ENCODE data around the gene THTPA.

Gene THTPA

DNA sequence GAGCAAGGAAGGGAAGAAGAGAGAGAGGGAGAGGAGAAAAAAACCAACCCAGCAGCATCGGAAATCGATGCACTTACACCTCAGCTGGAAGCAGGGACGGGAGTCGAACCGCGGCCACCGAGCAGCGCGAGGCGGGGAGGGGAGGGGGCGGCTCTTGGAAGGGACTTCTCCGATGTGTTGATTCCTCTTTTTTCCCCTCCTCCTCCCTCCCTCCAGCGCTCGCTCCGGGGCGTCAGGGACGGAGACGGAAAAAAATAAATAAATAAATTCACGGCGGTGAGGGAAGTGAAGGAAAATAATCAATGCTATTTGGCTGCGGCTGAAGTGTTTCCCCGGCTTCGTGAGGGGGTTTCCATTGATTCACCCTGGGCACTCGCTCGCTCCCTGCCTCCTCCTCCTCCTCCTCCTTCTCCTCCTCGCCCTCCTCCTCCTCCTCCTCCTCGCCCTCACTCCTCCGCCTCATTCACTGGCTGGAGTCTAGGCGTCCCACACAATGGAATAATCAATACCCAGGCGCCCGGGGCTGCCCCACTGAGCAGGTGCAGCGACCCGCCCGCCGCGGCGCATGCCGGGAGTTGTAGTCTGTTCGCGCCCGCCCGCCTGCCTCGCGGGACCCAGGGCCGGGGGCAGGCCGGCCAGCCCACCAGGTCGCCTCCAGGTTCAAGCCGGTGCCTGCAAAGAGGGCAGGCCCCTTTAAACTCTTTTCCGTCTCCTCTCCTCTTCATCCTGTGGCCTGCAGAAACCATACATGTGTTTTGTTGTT, 4.6 kb upstream of the THTPA start, which contains the start of gene ZFHX2:
Gene ZFHX2 (minus strand): TSS at position 500 of the 763 bp plus-strand sequence. CDS start 16,440 bp downstream, outside the sequence.
- DNase-seq: peak; percentile 89

DNA sequence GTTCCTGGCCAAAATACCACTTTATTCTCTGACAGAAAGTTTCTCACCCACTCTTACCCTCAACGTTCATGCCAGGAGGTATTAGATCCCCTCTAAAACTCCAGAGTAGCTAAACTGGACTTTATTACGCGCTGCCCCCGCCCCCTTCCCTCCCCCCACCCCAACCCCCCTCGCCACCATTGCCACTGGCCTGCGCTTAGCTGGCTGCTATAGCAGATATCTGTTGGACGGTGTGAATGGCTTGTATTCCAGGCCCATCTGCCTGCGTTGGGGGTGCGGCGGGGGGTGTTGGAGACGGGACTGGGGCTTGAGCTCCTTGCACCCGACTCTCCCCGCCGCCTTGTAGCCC, 564 bp upstream of the THTPA start:
- no peak for DNase-seq

DNA sequence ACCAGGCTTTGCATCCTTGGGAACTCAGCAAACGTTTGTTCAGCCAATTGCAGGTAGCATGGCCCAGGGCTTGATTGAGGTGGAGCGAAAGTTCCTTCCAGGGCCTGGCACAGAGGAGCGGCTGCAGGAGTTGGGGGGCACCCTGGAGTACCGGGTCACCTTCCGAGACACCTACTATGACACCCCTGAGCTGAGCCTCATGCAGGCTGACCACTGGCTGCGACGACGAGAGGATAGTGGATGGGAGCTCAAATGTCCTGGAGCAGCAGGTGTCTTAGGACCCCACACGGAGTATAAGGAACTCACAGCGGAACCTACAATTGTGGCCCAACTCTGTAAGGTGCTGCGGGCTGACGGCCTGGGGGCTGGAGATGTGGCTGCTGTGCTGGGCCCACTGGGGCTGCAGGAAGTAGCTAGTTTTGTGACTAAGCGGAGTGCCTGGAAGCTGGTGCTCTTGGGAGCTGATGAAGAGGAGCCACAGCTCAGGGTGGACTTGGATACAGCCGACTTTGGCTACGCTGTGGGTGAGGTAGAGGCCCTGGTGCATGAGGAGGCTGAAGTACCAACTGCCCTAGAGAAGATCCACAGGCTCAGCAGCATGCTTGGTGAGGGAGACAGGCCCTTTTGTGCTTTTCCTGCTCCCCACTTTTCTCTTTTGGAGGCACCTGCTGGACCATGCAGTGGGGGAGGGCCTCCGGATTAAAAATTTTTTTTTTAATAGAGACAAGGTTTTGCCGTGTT, 799 bp downstream of the THTPA start:
- no peak for DNase-seq

DNA sequence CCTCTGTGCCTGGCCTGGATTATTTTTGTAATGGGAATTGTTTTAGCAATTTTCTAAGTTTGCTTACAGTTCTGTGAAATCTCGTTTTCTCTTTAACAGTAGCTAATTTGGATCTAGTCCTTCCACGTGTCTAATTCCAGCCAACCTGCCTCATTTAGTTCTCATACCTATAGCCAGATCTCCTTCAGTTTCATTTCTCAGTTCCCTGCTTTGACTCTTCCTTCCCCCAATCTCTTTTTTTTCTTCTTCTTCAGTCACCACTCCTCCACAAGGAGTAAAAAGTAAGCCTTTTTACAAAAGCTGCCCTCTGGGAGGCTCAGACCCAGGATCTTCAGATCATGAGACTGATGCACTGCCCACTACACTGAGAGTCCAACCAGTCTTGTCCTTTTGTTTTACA, 1.4 kb downstream of the THTPA start:
- DNase-seq: no peak

DNA sequence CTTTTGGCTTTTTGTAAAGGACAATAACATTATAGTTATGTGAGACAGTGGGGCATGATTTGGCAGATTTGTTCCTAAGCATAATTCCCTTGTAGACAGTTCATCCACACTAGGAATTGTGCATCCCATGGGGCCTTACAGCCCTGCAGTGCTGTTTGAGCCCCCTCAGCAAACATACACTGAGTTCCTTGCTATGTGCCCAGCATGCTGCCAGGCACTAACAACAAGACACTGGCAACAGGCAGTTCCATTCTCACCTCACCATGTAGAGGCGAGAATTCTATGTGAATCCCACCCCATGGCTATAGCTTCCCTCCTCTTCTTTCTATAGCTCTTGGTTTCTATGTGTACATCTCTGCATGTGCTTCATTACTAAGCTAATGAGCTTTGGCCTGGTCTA, 1.9 kb downstream of the THTPA start:
- no peak for DNase-seq

DNA sequence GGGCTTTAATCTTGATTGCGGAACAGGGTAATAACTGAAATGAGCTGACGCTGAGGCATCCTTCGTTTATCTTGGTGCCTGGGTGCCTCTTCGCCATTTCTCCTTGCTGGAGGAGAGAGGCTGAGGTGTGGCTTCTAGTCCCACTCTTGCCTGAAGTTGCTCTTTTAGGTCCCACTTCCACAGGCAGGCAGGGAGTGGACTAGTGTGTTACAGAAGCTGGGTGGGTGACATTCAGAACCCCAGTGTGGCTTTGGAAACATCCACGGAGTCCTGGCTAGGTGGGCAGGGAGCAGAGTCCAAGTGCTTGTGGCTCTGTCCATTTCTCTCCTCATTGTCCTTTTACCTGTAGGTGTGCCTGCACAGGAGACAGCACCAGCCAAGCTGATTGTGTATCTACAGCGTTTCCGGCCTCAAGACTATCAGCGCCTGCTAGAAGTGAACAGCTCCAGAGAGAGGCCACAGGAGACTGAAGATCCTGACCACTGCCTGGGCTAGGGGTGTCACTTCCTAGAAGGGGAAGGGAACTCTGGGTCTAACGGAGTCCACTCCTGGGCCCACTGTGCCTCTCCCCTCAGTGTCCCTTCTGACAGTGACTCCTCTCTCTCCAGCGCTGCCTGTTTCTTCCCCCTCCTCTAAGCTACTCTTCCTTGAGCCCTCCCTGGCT, 2.4 kb downstream of the THTPA start:
- DNase-seq: no peak

DNA sequence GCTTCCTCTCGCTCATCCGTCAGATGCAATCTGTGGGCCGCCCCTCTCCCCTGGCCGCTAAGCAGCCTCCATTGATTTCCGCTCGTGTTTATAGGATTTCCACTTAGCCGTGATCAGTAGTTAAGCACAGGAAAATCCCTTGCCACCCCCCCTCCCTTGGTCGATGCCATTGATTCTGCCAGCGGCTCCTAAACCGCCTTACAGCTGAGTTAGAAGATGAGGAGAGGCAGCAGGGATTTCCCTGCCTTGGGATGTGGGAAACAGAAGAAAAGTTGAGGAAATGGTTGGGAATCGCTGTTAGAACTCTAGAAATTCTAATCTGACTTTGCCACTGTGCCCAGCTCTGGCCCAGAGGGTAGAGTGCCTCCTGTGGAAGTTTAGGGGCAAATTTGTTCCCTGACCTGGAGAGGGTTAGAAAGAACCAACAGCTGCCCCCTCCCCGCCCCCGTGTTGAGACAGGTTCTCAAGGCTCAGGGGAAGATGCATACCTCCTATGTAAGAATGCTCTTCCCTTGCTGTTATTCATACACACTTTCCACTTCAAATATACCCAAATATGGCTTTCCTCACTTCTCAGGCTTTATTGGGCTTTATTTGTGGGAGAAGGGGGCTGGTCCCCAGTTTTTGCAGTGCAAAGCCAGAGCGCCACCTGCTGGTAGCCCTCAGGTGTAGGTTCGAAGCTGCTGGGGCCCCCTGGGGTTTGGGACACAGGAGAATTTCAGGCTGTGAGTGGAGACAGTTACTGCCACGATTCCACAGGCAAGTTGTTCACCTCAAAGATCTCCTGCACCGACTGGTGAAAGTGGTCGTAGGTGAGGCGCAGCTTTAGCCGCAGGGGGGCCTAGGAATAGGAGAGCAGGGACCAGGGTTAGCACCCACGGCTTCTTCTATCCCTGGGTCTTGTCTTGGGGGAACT, 3.2 kb downstream of the THTPA start:
- peak; percentile 76 for DNase-seq

DNA sequence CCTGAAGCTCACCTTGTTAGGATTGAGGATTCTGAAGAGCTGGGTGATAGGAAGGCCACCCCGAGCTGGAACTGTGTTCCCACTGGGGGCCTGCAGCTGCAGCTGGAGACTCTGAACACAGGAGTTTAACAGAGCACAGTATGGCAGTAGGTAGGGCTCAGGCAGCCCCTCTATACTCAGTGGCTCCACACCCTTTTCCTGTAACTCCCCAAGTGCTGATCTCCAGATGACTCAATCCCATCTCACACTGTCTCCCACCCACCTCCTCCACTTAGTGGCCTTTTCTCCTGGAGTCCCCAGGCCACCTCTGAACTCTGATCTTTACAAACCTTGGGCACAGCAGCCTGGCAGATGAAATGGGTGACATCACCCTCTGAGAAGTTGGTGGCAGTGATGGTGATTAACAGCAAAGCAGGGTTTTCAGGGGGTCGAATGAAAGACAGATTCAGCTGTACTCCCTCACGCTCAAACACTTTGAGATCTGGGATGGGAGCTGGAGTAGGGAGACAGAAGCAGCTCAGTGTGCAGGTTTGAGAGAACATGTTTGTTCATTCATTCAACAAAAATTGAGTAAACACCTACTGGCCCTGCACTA, 4.0 kb downstream of the THTPA start:
- DNase-seq: no peak

DNA sequence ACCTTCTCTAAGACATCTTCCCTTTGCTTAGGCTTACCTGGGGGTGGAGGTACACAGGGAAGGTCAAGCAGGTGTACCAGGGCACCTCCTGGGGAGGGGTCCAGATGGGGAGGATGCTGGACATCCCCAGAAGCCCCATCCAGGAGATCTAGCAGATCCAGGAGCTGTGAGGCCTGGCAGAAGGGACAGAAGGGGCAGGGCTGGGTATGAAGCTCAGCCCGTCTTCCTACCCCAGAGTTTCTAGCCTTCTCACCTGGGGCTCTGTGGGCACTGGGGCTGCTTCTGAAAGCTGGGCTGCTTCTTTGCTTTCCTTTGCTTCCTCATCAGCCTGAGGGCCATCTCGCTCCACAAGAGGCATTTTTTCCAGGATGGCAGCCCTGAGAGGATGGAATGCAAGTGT, 5.2 kb downstream of the THTPA start:
- DNase-seq: no peak

DNA sequence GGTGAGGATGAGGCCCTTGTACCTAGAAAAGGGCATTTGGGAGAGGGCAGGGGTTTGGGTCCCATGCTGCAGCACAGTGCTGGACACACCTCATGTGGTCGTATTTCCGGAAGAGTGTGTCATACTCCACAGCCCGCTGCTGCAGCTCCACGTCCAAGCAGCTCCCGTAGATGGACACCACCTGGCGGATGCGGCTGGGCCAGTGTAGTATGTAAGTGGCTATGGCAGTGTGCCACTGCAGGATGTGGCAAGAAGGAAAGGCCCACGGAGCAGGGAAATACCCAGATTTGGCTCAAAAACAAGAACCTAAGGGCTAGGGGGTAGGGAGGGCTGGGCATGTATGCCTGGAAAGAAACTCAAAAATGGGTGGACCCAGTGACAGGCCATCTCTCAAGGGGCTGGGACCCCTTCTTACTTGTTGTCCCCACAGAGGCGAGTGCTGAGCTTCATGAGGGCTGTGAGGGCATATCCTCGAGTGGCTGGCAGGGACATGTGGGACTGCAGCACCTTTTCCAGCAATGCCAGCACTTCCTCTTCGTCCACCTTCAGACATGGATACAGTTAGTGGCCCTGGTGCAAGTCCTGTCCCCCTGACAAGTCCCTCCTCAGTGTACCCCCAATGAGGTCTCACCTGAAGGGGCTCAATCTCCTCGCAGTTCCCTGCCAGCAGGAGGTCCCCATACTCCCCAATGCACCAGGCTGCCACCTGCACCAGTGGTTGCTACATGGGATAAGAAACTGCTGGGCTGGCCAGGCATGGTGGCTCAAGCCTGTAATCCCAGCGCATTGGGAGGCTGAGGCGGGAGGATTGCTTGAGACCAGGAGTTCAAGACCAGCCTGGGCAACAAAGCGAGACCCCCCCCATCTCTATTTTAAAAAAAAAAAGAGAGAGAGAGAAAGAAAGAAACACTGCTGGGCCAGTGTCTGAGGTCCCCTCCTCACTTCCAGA, 6.1 kb downstream of the THTPA start:
- DNase-seq: no peak

DNA sequence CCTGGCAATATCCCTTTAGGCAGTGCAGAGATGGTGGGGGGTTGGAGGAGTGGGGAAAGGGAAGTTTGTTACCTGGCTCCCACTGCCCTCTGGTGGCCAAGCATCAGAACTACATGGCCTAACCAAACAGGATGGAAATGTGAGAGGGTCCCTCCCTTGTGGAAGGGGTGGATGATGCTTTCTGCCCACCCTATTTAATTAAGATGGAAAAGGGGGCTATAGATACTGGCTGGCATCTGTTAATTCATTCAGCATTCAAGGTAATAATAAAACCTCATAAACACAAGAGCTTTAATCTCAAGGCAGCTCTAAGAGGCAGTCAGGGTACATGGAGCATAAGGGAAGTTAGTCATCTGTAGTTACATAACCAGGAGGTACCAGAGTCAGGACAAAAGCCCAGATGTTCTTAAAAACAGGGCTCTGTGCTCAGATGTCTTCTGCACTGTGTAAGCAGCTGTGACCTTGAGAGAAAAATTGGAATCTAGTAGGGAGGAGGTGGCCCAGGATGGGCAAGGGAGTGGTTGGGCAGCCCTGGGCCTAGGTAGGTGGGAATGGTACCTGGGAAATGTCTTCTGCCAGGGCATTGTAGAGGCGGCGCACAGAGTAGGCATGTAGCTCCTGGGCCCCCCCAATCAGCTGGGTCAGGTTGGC, 6.9 kb downstream of the THTPA start:
- peak; percentile 60 for DNase-seq

DNA sequence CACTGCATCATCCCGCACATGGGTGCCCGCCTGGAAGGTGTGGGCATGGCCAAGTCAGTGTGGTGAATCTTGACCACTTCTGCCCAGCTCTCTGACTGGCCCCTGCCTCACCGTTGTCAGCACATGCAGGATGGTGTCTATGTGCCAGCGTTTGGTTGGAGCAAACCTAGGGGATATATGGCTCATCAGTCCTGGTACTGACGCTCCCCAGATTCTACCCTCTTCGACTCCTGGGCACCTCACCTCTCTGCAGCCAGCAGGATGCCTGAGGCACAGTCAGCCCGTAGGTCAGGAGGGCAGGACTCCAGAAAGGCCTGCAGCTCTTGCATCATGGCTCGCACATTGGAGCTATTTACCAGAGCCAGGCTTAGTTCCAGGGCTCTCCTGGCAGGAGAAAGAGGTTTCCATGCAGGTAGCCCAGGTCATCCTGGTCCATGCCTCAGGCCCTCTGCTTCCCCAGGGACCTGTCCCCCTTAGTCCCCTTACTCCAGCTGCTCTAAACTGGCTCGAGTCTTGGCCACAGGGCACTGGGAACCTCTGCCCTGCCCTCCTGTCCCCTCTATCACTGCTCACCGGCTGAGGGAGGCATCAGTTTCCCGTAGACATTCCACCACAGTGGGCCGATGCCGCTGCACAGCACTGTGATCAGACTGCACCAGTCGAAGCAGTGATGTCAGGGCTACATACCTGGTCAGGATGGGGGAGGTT, 7.6 kb downstream of the THTPA start:
- DNase-seq: no peak

DNA sequence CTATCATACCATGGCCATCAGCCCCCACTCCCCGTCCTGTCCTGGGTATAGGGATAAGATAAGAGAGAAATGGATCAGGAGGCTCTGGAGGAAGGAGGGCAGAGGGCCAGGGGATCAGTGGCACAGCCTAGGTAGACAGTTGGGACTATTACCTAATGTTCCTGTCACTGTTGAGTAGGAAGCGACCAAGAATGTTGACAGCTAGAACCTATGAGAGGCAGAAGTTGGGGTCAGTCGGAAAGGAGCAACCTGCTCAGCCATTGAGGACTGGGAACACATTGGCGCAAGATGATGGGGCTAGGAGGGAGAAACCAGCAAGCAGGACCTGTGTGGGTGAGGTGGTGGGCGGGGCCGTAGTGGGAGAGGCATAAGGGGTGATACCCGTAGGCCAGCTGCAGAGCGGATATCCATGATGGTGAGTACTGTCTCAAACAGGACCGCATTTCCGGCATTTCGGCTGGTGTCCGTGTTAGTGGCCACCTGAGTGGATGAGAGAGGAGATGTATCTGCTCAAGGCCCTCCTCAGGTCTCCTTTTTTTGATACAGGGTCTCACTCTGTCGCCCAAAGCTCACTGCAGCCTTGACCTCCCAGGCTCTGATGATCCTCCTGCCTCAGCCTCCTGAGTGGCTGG, 8.2 kb downstream of the THTPA start:
- DNase-seq: no peak

DNA sequence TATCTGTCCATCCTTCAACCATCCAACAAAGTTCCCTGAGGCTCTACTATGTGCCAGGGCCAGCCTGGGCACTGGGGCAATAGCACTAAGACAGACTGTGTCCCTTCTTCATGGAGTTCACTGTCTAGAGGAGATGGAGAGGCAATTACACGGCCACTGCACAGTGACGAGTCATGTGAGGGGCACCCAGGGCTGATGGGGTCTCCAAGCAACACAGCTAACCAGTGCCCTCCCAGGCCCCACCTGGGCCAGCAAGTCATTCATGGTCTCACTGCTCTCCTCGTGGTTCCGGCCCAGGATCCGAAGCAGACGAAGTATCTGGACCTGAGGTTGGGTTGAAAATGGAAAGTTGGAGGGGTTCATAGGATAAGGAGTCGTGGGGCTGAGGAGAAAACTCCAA, 8.8 kb downstream of the THTPA start:
- no peak for DNase-seq

DNA sequence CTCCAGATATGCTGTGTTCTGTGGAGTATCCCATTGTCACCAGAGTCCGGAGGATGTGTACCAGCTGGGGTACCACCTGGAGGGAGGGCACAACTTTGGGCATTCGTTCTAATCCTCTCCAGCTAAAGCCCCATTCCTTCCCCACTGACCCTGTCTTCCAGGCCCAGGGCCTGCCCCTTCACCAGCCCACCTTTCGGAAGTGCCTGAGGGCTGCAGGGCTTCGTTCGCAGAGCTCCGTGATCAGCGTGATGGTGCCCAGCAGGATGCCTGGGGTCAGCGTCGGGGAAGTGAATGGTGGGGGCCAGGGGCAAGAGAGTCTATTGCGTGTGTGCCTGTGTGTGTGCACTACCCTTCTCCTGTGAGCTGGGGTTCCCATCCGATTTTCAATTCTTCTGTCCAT, 9.6 kb downstream of the THTPA start:
- no peak for DNase-seq

DNA sequence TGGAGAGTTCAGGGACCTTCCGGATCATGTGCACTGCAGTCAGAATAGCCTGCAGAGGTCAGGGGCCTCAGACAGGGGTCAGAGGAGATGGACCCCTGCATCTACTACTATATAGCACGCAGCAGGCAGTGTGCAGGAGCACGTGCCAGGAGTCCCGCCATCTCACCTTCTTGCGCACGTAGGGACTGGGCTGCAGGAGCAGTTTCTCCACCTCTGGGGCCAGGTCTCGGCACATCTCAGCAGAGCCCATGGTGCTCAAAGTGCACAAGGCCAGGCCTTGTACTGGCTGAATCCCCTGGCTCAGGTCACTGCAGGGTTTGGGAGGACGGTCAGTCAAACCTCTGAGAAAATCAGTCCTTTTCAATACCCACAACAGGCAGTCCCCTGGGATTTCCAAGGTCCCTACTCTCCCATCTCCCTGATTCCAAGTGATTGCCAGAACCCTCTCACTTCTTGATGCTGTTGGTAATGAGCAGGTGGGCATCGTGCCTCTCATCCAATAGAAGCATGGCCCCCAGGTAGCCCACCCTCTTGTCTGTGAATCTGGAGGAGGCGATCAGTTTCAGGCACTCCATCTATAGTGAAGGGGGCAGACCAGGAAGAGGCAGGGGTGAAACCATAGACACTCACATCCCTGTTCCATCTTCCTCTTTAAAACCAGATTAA, 10.2 kb downstream of the THTPA start:
- no peak for DNase-seq

DNA sequence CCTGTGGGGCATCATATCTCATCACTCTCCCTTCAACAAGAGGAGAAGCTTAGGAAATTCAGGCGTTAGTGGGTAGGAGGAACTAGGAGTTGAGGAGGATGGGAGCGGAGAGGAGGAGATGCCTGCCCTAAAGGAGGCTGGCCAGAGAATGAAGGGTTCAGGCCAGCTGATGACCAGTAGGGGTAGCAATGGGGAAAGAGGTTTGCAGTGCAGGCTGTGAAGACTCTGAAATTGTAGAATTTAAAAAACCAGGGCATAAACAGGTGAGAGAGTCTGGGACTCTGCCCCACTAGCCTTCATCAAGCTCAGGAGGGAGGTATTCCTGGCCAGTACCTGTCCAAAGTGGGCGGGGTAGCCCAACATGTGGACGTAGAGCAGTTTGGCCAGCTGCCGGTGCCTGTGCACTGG, 10.7 kb downstream of the THTPA start:
- DNase-seq: no peak

DNA sequence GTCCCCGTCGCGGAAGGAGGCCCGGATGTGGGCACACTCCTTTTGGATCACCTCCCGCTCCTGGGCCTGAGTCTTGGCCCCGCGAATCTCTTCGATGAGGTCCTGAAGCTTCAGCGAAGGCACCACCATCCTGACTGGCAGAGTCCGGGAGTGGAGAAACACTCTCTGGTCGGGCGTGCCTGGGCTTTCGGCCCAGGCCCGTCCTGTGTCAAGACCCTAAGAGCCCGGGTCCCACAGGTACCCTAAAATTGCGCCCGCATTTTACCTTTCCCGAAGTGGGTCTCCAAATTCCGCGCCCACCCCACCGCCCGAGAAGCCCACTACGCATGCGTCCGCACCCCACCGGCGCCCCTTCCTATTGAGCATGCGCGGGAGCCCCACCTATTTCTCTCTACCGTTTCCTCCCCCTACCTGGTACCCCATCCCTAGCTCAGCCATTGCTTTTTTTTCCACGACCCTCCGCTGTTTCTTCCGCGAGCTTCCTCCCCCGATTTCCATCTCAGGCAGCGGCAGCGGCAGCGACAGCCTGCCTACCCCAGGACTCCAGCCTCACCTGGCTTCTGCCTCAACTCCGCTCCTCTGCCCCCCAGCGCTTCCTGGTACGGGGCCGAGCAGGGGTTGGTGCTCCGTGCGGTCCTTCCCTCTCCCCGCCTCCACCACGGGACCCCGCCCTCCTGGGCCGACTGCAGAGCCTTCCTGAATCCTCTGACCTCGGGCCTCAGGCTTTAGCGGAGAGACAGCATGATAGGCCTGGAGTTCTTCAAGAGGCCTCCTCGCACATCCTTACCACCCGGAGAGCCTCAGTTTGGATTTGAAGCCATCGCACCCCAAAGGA, 11.3 kb downstream of the THTPA start, which contains the start of gene AP1G2:
Gene AP1G2 (minus strand): TSS at position 606 of the 835 bp plus-strand sequence. CDS start 477 bp downstream, at position 129.
- DNase-seq: peak; percentile 81

Data from COR-L47 (cell line).